Skeletal muscle cell (primary cell): ENCODE measurements around the gene PDIA4.
"Not testable (repeated sequence)": the region's sequence is repeated elsewhere in the genome, so short reads cannot be mapped to it uniquely, and the experiment has no call there.

ENCODE experiments used
- DNase-seq: peaks from one replicate; pipeline ENCODE4 v3.0.0-alpha.2; 2010; ENCODE audit warnings: low read depth
- H3K4me3 ChIP-seq: 2 replicates; pipeline ENCODE4 v1.5.1; 2011; ENCODE audit warnings: low read depth, mild to moderate bottlenecking, control low read depth, low read length, moderate library complexity

Gene PDIA4

DNA sequence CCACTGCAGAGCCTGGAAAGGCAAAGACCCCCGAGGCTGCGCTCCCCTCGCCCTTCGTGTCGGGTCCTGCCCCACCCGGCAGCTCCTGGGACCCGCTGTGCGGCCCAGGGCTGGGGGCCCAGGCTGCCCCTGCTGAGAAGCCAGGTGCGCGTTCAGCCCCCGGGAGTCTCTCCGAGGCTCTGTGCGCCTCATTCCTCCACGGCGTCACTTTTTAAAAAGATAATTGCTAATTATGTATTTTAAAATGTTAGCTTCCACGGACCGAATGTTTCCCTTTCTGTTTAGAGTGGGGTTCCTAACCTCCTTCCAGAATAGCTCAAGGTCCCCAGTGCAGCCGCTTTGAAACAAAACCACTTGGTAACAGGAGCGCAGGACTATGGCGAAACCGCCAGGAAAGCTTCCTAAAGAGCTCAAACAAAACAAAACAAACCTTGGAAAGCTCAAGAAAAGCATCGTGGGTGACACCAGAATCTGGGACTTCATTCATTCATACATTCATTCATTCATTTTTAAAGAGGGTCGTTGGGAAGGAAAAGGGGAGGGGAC is 45.6 kb downstream of the PDIA4 start:
- DNase-seq, result no peak
- H3K4me3 ChIP-seq, result peak overlapping the region; percentile 66

DNA sequence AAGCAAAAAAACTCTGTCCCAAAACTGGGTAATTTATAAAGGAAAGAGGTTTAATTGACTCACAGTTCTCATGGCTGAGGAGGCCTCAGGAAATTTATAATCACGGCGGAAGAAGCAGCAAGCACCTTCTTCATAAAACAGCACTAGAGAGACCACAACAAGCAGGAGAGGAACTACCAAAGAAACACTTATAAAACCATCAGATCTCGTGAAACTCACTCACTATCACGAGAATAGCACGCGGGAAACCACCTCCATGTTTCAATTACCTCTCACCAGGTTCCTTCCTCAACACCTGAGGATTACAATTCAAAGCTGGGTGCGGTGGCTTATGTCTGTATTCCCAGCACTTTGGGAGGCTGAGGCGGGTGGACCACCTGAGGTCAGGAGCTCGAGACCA is 48.5 kb downstream of the PDIA4 start:
- DNase-seq, result no peak
- H3K4me3 ChIP-seq, result no peak overlapping the region

DNA sequence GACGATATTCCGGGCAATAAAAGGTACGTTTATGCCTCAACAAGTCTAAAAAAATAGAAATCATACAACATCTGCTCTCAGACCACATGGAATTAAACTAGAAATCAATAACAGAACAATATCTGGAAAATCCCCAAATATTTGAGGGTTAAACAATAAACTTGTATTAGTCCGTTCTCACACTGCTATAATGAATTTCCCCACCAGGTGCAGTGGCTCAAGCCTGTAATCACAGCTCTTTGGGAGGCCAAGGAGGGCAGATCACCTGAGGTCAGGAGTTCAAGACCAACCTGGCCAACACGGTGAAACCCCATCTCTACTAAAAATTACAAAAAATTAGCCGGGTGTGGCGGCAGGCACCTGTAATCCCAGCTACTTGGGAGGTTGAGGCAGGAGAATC is 49.2 kb downstream of the PDIA4 start:
- H3K4me3 ChIP-seq, DNase-seq: not testable (repeated sequence)

DNA sequence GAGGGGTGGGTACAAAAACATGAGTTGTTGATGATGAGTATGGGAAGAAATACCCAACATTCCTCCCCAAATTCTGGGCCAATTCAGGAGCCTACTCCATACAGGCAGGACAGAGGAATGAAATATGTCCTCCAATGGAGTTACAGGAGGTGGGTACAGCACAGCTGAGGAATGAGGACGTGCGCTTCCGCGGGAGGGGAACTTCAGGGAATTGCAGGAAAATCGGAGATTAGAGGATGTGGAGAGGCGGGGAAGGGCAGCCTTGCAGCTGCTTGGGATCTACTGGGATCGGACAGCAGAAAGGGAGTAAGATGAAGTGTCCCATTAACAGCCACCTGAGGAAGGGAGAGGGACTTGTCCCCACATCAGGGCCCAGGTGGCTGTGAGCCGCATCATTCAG is 50.2 kb downstream of the PDIA4 start:
- H3K4me3 ChIP-seq, result no peak overlapping the region
- no peak for DNase-seq

DNA sequence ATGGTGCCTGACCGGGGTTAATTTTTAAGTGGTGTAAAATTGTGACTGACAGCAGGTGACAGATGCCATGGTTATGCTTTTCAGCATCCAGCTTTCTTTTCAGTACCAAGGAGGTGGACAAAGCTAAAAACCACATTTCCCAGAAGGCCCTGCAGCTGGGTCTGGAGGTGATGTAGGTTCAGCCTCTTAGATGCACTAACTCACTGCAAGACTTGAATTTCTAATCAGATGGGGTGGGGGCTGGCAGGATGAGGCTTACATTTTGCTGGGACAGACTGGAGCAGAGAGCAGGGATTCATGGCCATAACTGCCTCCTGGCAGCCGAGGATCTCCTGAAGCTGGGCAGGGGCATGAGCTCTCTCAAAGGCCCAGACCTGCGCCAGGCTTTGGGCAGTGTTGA is 52.4 kb downstream of the PDIA4 start:
- H3K4me3 ChIP-seq, result no peak overlapping the region
- DNase-seq, result no peak

DNA sequence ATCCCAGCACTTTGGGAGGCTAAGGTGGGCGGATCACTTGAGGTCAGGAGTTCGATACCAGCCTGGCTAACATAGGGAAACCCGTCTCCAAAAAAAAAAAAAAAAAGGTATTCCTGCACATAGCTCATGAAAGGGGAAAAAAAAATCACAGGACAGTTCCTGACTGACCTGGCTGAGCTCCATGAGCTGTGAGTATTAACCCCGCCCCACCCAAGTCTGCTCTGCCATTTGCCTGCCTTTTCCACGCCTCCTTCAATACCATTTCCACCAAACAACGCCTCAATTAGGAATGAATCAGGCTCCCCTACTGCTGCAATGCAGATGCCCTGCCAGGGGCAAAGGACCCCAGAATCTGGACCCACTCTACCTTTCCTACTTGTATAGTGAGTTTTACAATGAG is 55.0 kb downstream of the PDIA4 start:
- H3K4me3 ChIP-seq, result no peak overlapping the region
- no peak for DNase-seq

DNA sequence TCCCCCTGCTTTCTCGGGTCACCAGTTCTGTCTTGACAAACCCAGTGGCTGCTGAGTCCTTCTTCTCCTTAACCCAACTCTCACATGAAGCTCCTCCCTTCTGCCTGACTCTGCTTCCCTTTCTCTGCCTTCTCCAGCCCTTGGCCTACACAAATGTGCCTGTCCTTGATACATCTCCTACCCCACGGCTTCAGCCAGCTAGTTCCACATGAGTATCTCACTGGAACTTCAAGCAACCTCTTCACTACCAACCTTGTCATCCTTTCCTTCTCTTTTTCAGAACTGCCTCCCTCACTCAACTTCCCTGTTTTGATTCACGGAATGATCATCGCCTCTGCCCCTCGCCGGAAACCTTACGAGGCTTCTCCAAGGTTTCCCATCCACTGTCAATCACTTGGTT is 55.9 kb downstream of the PDIA4 start:
- no peak for DNase-seq
- no peak overlapping the region for H3K4me3 ChIP-seq

DNA sequence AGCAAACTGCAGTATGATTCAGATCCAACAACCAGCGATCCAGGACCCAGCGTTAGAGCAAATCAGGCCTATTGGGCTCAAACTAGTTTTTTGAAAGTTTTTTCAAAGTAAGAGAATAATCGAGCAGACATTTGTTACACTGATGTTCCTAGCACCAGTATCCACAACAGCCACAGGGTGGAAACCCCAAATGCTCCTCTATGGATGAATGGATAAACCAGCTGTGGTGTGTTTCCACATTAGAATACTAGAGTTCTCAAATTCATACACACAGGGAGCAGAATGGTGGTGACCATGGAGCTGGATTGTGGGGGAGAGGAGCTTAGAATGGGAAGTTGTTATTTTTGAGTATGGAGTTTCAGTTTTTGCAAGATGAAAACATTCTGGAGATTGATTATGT is 60.7 kb downstream of the PDIA4 start:
- H3K4me3 ChIP-seq, result no peak overlapping the region
- no peak for DNase-seq

DNA sequence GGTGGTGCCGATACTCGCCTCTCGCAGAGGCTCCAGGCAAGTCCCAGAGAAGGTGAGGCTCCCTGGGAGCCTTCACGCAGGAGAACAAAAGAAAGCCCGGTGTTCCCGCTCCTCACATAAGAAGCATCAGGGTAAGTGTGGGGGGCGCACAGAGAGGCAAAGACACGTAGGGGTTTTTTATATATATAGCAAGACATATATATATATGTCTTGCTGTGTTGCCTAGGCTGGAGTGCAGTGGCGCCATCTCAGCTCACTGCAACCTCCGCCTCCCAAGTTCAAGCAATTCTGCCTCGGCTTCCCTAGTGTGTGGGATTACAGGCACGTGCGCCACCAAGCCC is 61.3 kb downstream of the PDIA4 start:
- no peak for DNase-seq
- peak overlapping the region; percentile 35 for H3K4me3 ChIP-seq

DNA sequence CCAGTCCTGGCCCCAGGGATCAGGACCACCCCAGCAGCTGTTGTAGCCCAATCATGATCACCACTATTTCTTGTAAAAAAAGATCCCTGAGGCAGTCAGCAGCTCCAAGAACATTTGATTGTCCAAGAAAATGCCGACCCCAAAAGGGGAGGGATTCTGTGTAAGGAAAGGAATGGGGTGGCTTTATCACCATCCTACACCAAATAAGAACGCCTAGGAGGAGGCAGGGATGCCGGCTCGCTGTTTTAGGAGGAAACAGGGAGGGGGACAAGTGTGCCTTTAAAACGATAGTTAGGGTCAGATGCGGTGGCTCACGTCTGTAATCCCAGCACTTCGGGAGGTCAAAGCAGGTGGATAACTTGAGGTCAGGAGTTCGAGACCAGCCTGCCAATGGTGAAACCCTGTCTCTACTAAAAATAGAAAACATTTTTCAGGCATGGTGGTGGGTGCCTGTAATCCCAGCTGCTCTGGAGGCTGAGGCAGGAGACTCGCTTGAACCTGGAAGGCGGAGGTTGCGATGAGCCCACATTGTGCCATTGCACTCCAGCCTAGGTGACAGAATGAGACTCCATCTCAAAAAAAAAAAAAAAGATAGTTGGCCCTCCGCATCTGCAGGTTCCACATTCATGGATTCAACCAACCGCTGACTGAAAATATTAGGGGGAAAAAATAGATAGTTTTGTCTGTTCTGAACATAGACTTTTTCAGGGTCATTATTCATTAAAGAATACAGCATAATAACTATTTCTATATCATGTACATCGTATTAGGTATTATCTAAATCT is 63.6 kb downstream of the PDIA4 start:
- peak overlapping the region; percentile 59 for H3K4me3 ChIP-seq
- no peak for DNase-seq

DNA sequence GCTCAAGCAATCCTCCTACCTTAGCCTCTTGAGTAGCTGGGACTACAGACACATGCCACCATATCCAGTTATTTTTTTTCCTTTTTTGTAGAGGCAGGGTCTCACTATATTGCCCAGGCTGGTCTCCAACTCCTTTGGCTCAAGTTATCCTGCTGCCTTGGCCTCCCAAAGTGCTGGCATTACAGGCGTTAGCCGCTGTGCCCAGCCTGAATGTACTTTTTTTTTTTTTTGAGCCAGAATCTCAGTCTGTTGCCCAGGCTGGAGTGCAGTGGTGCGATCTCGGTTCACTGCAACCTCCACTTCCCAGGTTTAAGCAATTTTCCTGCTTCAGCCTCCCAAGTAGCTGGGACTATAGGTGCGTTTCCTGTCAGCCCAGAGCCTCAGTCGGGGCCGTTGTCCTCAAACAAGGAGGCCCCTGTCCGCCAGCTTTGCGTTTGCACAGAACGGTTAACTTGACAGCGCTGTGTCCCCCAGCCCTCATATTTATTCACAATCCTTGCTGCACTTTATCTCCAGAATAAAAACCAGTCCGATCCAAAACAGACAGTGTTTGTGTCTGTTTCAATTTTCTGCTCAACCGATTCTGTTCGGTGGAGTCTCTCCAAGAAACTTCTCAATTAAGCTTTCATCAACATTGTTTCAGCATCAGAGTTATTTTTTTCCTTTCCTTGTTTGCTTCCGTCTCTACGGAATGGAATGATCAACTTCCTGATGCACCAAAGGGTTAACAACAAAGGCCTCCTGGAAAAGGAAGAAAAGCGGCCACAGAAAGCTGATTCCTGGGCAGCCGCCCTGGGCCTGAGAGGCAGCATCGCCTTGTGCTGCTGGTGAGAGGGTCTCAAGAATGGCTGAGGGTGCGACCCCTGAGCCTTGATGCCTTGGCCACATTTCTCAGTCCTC is 64.5 kb downstream of the PDIA4 start:
- H3K4me3 ChIP-seq, result peak overlapping the region; percentile 59
- DNase-seq, result no peak

DNA sequence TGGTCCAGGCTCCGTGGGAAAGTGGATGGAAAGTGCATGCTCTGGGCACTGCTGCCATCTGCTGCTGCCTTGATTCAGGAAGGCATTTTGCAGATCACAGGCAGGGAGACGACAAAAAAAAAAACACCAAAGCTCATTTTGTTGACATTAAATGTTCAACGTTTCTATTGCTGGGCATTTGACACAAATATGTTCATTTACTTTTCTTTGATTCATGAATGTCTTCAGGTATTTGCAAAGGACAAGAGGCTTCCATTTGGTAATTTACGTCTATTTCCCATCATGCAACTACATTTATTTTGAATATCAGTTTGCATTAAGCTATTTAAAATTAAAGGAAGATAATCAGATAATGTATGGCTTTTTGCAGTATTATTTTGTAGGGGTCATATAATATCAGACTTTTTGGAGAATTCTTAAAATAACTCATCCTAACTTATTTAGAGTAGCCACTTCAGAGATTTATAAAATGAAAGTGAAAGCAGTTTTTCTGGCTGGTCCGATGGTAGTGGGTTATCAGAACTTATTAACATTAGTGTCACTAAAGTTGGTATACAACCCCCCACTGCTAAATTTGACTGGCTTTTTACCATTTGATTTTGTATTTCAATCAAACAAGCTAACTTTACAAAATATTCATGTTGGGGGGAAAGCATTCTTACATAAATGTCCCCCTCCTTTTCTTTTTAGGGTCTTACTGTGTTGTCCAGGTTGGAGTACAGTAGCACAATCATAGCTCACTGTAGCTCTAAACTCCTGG is 65.3 kb downstream of the PDIA4 start:
- peak overlapping the region; percentile 59 for H3K4me3 ChIP-seq
- DNase-seq, result no peak

DNA sequence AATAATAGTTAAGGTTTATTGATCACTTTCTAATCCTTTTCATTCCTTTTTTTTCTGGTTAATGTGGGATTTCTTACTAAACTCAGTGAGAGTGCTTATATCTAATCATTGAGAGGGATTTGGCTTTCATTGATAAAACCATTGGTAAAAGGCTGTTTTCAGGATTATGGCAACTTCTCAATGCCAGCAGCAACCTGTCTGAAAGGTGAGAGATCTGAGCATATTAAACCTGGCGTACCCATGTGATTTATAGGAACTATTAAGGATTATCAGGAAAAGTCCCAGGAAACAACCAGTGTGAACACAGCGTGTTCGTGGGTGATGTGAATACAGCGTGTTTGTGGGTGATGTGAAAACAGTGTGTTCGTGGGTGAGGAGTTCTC is 65.9 kb downstream of the PDIA4 start:
- H3K4me3 ChIP-seq, result peak overlapping the region; percentile 59
- DNase-seq, result no peak

DNA sequence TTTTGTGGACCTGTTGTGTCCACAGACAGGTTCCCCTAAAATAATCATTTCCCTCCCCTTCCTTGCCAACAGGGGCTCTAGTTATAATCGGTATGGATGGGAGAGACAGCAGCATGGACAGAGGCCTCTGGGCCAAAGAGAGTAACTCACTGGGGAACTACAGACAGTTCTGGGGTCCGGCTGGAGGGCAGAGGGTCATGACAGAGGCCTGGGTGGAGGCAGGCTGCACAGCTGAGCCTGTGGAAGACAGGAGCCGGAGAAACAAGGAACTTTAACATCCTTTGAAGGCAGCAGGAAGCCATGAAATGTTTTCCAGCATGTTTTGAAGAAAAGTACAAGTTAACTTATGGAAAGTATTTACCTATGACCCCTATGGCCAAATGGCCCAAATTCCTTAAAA is 68.6 kb downstream of the PDIA4 start:
- no peak overlapping the region for H3K4me3 ChIP-seq

DNA sequence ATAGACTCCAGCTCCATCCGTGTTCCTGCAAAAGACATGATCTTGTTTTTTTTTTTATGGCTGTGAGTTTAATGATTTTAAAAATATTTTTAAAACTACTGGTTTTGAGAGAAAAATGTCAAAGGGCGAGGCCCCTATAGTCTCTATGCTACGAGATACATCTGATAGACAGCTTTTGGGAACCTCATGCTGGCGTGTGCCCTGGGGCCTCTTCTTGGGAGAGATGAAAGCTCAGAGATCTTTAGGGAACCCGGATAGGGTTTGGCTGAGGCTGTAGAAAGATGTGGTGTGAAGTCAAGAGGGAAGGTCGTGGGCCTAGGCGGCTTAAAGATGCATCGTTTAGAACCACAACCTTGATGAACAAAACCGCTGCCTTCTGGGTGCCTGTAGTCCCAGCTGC is 70.2 kb downstream of the PDIA4 start:
- DNase-seq, result no peak
- H3K4me3 ChIP-seq, result no peak overlapping the region

More for the DNA sequence above, 68.6 kb downstream of the PDIA4 start:
- DNase-seq, result no peak

DNA sequence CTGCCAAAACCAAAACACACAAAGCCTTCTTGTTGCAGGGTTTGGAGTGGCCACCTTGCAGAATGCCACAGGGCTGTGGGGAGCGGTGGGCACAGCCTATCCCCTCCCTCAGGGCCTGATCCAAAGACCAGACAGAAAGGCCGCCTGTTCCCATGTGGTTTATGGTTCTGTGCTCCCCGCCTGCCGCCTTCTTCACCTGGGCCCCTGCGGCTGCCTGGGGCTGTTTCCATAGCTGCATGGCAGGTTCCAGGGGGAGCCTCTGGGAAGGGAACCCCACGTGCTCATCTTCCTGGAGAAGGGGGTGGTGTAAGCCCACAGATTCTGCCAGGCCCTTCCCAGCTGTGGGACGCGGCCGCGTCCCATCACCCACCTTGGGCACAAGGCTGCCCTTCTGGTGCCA is 73.5 kb downstream of the PDIA4 start:
- H3K4me3 ChIP-seq, result no peak overlapping the region
- no peak for DNase-seq

DNA sequence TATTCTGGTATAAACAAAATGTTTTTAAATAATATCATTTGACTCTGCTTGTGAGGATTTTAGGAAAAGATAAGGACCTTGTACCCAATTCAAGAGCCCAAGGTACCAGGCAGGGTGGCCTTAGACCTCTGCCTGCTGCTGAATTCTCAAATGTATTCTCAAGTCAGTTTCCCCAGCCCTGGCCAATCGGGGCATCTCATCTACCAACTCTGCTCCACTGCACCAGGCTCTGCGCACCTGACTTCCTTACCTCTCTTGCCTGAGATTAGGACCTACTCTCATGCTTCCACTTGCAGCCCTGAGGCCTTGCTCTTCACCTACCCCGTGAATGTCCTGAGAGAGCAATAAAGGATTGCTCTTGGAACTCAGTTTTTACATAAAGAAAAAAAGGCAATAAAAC is 74.6 kb downstream of the PDIA4 start:
- no peak overlapping the region for H3K4me3 ChIP-seq
- DNase-seq, result no peak
